HG02840 (cell line): ENCODE results near the gene B4GALT2.

Experiments
- ATAC-seq: cut with Tn5 transposase; IDR thresholded peaks from one replicate; pipeline ENCODE4 v1.9.1; 2021; ENCODE audit warnings: mild to moderate bottlenecking, moderate library complexity, moderate number of reproducible peaks; ENCODE audit not compliant: unreplicated experiment, low FRiP score

B4GALT2 gene, protein sequence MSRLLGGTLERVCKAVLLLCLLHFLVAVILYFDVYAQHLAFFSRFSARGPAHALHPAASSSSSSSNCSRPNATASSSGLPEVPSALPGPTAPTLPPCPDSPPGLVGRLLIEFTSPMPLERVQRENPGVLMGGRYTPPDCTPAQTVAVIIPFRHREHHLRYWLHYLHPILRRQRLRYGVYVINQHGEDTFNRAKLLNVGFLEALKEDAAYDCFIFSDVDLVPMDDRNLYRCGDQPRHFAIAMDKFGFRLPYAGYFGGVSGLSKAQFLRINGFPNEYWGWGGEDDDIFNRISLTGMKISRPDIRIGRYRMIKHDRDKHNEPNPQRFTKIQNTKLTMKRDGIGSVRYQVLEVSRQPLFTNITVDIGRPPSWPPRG

DNA sequence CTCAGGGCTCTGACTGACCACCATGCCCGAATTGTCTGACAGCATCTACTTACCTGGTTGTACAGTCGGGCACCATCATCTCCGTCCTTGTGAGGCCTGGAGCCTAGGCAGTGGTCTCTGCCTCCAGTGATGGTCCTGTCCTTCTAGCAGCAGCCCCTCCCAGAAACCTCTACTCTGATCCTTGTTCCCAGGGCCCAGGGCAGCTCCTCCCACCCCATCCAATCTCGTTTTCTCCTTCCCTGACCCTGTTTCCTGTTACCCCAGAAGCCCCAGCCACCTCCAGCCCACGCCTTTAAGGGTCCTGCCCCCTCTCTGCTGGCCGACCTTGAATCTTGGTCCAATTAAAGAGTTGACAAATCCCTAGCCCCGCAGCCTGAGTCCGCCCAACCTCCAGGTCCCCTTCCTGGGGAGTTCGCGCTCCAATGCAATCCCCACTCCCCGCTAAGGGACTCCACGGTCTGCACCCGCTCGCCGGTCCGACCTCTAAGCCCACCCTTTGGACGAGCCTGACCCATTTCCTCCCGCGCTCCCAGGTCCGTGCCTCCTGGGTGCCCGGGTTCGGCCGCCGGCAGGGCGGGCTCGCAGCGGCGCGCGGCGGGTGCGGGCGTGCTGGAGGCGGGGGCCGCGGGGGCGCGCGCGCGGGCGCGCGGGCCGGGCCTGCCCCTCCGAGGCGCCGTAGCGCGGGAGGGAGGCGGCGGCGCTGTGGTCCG lies at the start of gene B4GALT2:
Gene B4GALT2 (plus strand): TSS at position 660 of the 710 bp plus-strand sequence. CDS start 1,951 bp downstream, outside the sequence.
- ATAC-seq = no peak

DNA sequence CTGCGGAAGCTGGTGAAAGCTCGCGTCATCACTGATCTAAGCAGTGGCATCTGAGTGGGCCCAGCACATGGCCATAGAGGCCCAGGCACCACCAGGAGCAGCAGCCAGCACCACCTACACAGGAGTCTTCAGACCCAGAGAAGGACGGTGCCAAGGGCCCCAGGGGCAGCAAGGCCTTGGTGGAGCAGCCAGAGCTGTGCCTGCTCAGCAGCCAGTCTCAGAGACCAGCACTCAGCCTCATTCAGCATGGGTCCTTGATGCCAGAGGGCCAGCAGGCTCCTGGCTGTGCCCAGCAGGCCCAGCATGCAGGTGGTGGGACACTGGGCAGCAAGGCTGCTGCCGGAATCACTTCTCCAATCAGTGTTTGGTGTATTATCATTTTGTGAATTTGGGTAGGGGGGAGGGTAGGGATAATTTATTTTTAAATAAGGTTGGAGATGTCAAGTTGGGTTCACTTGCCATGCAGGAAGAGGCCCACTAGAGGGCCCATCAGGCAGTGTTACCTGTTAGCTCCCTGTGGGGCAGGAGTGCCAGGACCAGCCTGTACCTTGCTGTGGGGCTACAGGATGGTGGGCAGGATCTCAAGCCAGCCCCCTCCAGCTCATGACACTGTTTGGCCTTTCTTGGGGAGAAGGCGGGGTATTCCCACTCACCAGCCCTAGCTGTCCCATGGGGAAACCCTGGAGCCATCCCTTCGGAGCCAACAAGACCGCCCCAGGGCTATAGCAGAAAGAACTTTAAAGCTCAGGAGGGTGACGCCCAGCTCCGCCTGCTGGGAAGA lies 48.7 kb upstream of the B4GALT2 start:
- no peak for ATAC-seq

DNA sequence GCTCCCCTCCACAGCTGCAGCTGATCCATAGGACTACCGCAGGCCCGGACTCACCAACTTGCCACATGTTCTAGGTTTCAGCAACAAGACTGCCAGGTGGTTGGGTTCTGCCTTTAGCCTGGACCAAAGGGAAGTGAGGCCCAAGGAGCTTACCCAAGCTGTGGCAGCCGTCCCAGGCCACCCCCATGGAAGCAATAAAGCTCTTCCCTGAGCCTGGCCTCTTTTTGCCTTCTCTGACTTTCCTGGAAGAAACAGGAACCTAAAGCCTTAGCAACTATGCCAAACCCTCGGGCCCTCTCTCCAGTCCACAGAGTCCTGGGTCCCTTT lies 48.1 kb upstream of the B4GALT2 start:
- no peak for ATAC-seq

DNA sequence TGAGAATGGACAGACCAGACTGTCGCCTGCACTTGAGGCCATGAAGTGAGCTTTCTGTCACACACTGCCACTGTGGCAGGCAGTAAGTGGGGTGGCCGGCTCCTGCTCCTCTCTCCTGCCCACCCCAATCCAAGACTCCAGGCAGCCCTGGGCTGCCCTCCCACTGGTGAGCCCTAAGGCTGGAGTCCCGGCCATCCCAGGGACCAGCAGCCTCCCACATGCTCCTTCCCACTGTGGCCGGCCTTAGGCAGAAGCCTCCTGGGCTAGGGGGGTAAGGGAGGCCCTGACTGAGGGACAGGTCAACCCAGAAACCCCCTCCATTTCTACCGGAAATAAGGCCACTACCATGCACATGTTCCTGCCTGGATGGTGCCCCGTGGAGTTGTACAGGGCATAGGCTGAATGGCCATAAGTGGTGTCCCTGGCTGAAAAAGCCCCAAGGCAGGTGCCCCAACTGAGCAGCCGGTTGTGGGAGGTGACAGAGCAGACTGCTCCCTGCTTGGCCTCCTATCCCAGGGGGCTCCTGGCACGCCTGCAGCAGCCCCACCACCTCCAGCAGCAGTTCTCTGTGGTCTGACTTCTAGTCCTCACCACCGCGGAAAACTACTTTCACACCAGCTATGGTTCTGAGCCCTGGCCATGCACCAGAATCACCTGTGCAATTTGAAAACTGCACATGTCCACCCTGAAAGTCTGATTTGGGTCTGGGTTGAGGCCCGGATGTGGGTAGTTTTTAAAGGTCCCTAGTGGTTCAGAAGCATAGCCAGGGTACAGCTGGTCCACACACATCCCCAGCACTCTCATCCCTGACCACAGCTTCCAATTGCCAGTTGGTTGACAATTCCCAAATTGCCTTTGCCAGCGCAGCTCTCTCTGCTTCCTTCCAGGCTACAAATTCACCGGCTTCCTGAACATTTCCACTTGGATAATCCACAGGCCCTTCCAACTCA lies 47.0 kb upstream of the B4GALT2 start:
- no peak for ATAC-seq

DNA sequence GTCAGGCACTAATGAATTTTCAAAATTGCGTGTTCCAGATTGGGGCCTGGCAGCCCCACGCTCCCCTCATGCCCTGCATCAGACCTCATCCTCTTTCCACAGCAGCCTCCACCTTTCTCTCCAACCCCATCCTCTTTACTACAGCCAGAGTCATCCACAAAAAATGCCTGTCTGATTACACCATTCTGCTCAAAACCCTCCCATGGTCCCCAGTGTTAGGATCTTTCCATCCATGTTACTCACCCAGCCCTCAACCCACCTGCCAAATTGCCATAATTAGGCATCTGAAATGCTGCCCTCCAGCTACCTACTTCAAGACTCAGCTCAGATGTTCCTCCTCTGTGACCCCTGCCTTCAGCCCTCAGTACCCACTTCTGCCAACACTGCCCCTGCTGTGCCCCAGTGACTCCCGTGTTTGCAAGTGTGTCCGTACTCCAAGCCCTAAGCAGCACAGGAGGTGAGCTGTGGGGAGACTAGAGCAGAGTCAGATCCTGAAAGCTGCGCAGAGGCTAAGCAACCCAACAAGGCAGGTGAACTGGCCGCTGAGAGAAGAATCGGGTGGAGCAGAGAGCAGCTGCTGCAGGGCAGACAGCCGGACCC lies 46.1 kb upstream of the B4GALT2 start:
- no peak for ATAC-seq

DNA sequence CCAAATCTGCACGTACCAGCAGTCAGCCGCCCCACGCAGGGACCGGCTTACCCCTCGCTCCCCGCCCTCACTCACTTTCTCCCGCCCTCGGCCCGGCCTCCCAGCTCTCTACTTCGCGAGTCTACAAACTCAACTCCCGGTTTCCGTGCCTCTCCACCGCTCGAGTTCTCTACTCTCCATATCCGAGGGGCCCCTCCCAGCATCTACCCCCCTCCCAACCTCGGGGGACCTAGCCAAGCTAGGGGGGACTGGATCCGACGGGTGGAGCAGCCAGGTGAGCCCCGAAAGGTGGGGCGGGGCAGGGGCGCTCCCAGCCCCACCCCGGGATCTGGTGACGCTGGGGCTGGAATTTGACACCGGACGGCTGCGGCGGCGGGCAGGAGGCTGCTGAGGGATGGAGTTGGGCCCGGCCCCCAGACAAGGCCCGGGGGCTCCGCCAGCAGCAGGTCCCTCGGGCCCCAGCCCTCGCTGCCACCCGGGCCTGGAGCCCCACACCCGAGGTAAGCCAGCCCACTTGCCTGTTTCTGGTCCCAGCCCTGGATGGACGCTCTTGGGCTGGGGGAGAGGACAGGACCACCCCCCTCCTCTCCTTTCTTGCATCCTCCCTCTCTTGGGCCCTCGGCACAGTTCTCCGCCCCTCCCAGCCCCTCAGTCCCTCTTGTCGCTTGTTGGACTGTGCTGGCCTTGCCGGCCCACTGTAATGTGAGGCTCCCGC lies 45.5 kb upstream of the B4GALT2 start, which contains the start of gene ARTN:
Gene ARTN (plus strand): TSS at position 416 of the 715 bp plus-strand sequence. CDS start 1,856 bp downstream, outside the sequence.
- no peak for ATAC-seq

DNA sequence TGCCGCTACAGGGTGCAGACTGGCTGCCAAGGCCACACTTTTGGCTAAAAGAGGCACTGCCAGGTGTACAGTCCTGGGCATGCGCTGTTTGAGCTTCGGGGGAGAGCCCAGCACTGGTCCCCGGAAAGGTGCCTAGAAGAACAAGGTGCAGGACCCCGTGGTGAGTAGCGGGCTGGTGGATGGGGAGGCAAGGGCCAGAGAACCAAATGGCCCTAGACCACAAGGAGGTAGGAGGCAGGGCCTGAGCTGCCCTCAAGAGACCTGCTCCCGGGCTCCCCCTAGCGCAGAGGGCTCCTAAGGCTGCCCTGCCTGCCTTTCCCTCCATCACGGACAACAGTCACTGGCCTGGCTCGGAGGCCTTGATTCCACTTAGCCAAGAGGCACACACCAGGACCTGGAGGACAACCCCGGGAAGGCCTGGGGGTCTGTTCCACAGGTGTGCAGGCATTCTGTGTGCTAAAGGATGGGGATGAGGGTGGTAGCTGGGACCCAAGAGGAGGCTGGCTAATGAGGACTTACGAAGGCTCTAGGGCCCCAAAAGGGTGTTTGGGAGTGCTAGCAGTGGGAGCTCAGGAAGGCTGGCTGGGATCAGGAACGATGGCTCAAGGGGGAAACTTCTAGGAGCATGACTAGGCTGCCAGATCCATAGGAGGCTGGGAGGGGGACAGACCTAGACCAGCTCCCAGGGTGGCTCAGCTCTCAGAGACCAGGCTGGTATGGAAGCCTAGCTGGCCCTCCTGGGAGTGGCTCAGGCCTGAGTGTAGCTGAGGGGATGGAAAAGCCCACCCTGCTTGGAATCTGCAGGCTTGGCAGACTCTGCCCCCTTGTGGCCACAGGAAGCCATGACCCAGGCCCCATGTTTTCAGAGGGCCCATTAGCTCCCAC lies 44.7 kb upstream of the B4GALT2 start:
- no peak for ATAC-seq

DNA sequence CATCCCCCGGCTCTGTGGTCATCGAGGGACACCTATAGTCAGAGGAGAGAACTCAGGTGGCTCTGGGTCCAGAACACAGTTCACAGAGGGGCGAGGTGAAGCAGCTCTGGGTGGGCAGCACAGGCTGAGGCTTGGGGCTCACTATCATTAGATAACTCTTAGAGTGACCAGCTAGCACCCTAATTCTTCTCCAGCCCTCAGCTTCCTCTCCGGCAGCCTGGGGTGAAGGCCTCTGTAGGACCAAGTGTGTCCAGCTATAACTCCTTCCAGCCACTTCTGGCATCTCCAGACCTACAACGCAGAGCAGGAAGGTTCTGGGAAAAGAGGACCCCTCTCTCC lies 44.1 kb upstream of the B4GALT2 start:
- no peak for ATAC-seq

DNA sequence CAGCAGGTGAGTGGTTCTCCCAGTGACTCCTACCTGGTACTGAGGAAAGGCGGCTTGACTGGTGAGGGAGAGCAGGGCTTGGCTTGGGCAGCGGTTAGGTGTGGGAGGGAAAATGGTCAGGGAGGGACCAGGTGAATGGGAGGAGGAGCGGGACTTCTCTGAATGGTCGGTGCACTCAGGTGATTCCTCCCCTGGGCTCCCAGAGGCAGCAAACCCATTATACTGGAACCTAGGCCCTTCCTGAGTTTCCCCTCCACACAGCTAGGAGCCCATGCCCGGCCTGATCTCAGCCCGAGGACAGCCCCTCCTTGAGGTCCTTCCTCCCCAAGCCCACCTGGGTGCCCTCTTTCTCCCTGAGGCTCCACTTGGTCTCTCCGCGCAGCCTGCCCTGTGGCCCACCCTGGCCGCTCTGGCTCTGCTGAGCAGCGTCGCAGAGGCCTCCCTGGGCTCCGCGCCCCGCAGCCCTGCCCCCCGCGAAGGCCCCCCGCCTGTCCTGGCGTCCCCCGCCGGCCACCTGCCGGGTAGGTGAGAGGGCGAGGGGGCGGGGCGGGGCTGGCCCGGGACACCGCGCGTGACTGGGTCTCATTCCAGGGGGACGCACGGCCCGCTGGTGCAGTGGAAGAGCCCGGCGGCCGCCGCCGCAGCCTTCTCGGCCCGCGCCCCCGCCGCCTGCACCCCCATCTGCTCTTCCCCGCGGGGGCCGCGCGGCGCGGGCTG lies 43.1 kb upstream of the B4GALT2 start:
- ATAC-seq = no peak

DNA sequence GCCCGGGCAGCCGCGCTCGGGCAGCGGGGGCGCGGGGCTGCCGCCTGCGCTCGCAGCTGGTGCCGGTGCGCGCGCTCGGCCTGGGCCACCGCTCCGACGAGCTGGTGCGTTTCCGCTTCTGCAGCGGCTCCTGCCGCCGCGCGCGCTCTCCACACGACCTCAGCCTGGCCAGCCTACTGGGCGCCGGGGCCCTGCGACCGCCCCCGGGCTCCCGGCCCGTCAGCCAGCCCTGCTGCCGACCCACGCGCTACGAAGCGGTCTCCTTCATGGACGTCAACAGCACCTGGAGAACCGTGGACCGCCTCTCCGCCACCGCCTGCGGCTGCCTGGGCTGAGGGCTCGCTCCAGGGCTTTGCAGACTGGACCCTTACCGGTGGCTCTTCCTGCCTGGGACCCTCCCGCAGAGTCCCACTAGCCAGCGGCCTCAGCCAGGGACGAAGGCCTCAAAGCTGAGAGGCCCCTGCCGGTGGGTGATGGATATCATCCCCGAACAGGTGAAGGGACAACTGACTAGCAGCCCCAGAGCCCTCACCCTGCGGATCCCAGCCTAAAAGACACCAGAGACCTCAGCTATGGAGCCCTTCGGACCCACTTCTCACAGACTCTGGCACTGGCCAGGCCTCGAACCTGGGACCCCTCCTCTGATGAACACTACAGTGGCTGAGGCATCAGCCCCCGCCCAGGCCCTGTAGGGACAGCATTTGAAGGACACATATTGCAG lies 42.4 kb upstream of the B4GALT2 start:
- no peak for ATAC-seq

DNA sequence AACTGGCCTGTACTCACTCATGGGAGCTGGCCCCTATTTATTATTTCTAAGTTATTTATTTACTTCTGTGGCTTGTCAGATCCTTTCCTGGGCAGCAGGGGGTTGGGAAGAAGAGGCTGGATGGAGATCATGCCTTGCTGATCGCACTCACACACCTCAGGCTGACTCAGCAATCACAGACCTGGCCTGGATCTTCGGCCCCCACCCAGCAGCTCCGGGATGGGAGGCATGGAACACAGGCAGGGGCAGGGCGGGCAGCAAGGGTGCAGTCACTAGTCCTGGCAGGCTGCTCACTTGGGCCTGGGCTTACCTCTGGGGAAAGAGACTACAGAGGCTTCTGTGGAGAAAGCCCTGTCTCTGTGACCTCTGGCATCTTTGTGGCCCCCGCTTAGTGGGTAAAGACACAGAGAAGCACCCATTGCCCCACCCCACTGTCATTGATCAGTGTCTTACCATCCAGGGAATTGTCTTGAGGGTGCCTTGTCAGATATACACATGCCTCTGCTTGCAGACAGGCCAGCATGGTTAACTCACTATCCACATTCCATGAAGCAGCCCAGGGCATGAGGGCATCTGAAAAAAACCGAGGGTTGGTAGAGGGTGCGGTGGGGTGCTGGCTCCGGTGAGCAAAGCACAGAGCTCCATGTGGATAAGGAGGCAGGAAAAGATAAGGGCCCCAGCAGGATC lies 41.7 kb upstream of the B4GALT2 start:
- ATAC-seq = no peak

DNA sequence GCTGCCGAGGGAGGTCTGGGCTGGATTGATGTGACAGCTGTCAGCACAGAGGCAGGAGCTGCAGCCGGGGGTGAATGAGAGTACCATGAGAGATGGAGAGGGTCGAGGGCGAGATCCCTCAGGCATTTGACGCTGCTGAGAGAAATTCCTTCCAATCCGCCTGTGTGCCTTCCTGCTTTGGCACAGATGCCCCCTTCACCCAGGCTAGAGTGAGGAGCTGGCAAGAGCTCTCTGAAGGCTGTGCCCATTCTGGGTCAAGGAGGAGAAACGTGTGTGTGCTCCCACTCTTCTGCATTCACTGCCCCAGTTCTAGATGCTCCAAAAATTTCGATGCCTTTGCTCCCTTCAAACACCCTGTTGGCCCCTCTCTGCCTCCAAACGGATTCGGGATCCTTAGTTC lies 40.6 kb upstream of the B4GALT2 start:
- ATAC-seq = no peak

DNA sequence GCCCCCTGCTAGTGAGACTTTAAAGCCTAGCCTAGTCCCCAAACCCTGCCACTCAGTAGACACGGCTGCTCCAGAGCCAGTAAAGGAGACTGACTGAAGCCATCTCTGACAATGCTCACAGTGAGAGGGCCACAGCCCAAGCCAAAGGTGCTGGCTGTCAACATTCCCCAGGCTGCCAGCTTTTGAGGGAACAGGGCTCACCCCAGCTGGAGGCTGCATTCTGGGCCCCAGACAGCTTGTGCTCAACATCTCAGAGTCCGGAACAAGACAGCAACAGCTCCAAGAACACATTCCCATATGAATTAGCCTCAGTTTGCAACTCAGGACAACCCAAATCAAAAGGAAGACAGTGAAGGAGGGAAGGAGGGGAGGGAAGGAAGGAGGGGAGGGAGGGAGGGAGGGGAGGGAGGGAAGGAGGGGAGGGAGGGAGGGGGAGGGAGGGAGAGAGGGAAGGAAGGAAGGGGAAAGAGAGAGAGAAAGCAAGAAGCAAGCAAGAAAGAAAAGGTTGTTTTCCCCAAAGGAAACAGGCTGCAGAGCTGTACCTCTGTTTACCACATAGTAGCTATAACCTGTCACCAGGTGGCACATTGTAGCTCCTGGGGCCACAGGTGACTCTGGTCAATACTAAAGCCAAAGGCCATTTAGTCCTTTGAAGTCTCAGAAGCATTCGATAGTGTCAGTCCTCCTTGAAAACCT lies 40.0 kb upstream of the B4GALT2 start:
- no peak for ATAC-seq

DNA sequence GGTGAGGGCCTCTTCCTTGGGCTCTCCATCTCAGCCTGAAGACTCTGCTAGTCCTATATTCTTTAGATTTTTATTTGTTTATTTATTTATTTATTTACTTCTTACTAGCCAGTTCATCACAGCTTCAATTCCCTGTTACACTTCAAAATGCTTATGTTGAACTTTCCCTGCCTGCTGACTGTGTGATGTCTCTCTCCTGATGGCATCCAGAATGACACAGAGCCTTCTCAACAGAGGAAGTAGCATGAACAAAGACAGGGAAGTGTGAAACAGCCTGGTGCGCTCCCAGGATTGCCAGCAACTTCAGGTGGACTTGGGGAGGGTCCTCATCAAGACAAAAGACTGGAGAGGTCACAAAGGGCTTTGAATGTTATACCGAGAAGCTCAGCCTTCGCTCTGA lies 36.6 kb upstream of the B4GALT2 start:
- ATAC-seq = no peak

DNA sequence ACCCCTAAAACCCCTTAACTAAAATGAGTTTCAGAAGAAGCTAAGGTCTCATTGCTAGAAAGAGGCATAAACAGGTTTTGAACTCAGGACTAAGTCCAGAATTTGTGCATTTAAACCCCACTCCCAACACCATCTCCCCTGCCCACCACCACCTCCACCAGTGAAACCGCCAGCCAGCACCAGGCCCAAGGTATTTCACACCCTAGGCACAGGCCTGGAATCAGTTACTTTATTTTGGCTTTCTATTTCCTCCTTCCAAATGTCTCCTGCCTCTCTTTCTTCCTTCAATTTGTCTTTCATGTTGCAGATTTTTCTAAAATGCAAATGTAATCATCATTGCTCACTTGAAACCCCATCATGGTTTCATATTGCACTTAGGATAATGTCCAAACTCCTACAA lies 34.1 kb upstream of the B4GALT2 start:
- no peak for ATAC-seq
